GM19463 (cell line): Measurements from ENCODE around the gene FBXL17.

Experiments
- ATAC-seq: cut with Tn5 transposase; IDR thresholded peaks from one replicate; pipeline ENCODE4 v1.9.1; 2021; ENCODE audit warnings: mild to moderate bottlenecking, moderate library complexity; ENCODE audit not compliant: unreplicated experiment

Gene FBXL17

DNA sequence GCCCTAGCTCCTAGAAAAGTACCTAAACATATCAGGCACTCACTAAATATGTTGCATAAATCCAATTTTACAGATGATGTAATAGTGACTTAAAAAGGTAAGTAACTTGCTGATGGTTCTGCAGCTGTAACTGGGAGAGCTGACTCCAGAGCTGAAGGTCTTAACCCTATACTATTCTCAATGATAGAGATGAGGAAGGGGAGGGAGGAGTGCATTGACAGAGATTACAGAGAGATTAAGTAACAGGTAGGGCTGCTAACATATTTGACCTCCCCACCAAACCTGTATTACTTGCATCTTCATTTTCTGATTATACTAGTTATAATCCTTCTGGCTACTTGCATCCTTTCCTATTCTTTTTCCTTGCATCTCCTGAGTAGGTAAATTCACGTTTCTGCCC lies 455.8 kb downstream of the FBXL17 start:
- no peak for ATAC-seq

GRCh38 chr5:107925200-107925599 lies 456.7 kb downstream of the FBXL17 start:
- ATAC-seq: no peak

- peak; percentile 76 for ATAC-seq
These were observed 461.9 kb downstream of the FBXL17 start for GRCh38 chr5:107919969-107920368.

DNA sequence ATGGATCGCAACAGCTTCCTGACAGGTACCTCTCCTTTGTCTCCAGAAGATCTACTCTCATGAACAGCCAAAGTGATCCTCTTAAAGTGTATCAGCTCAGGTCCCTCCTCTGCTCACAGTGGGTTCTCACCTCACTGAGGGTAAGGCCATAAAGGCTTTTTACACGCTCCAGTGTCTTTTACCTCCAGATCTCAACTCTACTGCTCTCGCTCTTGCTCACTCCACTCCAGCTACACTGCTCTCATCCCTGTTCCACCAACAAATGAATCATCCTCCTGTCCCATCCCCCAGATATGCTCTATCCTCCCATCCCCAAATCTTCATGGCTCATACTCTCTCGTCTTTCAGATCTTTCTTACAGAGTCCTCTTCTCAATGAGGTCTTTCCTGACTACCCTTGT lies 462.5 kb downstream of the FBXL17 start:
- no peak for ATAC-seq

- ATAC-seq: no peak
These were observed 463.9 kb downstream of the FBXL17 start for GRCh38 chr5:107917983-107918382.

DNA sequence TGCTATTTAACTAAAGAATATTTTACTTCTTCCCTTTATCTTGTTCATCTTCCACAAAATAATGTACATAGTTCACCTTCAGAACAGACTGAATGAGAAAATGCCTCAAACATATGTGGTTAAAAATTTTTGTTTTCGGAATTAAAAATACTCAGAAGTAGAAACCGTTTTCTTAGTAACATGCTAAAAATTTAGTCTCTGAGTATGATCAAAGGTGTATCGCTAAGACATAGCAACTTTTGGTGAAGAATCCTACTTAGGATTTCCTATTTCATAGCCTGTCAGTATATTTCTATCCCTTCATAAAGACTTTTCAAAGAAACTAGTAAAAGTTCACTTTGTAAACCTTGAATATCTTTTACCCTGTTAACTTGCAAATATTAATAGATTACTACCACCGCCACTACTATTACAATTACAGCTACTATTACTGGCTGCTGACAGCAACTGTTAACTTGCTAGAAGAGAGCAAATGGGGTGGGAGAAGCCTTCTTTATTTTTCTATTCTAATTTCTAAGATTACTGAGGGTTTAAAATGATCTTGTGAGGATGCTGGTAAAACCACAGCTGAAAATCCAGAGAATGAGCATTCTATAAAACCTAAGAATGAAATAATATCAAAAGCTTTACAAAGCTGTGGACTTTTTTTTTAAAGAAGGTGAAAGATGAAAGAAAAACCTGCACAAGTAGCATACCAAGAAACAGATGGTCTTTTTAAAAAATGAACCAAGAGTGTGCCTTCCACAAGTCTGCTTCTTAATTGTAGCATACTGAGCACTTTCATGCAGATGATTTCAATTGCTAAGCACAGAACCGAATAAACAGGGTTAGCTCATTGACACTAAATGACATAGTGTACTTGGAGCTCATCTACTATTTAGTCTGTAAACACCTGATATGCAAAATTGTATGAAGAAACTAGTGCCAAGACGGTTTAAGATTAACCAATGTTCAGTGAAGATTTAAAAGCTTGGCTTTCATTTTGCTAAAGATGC lies 464.9 kb downstream of the FBXL17 start:
- no peak for ATAC-seq

DNA sequence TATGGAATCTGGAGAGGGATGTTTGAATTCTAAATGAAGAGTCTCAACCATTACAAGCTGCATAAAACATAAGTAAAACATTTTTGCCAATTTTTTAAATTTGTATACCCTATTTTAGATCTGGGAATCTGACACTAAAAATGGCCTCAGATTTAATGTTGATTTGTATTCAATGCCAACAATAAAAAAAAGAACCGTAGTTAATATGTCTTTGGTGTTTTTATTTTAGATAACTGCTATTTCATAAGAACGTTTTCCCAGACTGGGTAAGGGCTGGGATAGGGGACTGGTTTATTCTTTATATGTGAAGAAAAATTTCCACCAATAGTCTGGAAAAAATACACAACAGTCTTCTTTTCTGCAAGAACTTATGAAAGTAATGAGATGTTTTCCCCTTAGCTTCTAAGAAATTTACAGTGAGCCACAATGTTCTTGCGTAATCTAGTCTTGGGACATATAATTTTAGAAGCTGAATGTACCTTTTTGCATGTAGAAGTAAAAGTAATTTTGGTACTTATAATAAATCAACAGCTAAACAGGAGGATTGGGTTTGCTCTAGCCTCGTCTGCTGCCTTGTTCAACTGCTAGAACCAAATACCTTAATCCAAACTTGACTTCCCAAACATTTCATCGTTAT lies 466.6 kb downstream of the FBXL17 start:
- no peak for ATAC-seq

DNA sequence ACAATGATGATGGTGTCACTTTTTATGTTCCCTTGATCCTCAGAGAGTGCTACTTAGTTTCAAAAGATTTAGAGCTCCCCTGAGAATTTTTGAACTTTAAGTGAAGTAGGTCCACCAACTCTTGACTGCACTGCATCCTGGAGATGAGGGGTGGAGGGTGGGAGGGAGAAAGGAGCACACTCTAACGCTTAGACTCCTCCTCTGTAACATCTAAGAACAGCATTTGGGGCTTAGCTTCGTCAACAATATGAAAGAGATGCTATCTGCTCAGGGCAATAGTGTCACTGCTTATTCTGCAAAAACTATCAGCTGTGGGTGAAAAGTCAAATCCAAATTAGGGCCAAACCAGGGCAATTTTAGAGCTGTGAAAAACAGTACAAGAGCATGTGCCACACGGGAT lies 468.4 kb downstream of the FBXL17 start:
- ATAC-seq: no peak

GRCh38 chr5:107900721-107901120 lies 481.2 kb downstream of the FBXL17 start:
- no peak for ATAC-seq

GRCh38 chr5:107894361-107894760 lies 487.5 kb downstream of the FBXL17 start:
- no peak for ATAC-seq

DNA sequence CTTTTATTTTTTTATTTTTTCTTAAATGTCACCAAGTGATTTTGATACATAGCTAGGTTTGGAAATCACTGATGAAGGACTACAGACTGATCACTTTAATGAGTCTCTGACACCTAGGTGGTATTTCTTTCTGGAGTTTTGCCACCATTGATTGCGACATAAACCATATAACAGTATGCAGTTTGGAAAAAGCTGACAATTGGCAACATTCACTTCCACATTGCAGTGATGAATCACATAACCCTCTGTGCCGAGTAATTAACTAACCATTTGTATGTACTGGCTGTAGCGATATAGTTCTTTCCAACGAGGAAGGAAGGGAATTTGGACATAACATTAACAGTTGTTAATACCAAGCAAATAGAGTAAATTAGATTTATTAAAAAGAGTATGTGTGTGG lies 488.3 kb downstream of the FBXL17 start:
- no peak for ATAC-seq

- no peak for ATAC-seq
These were observed 492.5 kb downstream of the FBXL17 start for GRCh38 chr5:107889387-107889786.

- no peak for ATAC-seq
These were observed 493.4 kb downstream of the FBXL17 start for GRCh38 chr5:107888541-107888940.

DNA sequence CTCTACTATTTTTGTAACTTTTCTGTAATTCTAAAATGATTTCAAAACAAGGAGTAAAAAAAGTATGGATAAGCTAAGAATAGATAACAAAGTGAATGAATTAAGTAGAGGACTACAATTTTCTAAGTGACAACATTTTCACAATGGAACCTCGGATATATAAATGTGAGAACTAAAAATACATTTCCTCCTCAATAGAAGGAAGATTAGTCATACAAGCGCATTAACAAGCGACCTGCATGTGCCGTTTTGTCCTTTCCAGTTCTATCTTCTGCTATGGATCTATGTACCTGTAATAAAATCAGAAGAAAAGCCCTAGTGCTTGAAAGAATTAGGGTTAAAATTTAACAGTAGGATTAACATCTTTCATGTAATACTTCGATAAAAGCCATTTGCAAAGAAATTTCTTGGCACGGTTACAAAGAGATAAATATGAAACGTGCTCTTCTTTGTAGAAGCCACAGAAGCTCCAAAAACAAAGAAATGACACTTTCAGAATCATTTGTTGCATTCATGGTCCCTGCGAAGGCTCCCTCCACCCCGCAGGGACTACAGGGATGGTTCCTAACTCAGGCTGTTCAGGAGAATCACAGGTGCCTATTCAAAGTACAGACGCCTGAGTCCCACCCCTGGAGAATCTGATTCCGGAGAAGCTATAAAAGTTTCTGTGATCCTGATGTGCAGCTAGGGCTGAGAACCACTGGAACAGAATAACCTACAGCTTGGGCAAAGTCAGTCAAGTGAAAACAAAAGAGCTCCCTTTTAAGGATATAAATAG lies 494.5 kb downstream of the FBXL17 start:
- no peak for ATAC-seq

GRCh38 chr5:107885601-107886000 lies 496.3 kb downstream of the FBXL17 start:
- ATAC-seq: no peak

DNA sequence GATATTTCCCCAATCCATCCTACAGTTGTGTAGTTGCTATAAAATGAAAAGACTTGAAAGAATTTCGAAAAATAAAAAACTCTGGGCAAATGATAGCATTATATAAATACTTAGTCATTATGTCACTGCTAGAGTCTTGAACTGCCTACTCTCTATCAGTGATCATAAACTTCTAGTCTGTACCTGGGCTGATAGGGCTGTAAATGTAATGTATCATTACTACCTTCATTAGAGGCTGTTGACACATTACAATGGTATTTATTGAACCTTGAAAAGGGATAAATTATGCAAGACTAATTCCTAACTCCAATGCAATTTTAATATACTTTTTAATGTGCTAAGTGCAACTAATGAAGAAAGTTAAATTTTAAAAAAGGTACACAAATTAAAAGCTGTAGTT lies 497.0 kb downstream of the FBXL17 start:
- no peak for ATAC-seq

- ATAC-seq: no peak
These were observed 503.2 kb downstream of the FBXL17 start for GRCh38 chr5:107878661-107879060.

GRCh38 chr5:107876906-107877305 lies 505.0 kb downstream of the FBXL17 start:
- ATAC-seq: no peak

- no peak for ATAC-seq
These were observed 505.6 kb downstream of the FBXL17 start for GRCh38 chr5:107876261-107876660.

GRCh38 chr5:107875833-107876232 lies 506.1 kb downstream of the FBXL17 start:
- ATAC-seq: no peak

DNA sequence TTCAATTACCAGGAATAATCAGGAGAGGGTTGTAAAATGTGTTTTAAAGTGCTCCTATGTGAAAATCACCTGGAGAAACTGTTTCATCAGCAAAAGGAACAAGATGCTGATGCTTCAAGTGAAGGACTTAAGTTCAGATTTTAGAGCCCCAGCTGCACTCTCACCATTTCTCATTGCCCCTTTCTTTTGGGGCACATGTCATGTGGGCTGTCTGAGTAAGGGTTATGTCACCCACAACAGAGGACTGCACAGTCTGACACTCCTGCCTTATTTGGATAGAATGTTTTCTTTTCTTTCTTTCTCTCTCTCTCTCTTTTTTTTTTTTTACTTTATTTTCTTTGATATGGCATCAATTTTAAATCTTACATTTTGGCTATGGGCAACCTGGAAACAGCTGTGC lies 507.1 kb downstream of the FBXL17 start:
- no peak for ATAC-seq
